ENCODE results near the gene CDH12. TPM values are rescaled to one million over a fixed set of nuclear protein-coding genes. Genes with fewer than 3 reads are reported as not detected.
"Not testable (repeated sequence)": the region's sequence is repeated elsewhere in the genome, so short reads cannot be mapped to it uniquely, and the experiment has no call there.

CDH12 gene
- total and polyA plus RNA-seq, 10 of the 15 experiments (the other 5 are each of a cell fraction or from before 2014, with no cell fraction given) = 0.03 to 0.16 TPM; not detected in 8

DNA sequence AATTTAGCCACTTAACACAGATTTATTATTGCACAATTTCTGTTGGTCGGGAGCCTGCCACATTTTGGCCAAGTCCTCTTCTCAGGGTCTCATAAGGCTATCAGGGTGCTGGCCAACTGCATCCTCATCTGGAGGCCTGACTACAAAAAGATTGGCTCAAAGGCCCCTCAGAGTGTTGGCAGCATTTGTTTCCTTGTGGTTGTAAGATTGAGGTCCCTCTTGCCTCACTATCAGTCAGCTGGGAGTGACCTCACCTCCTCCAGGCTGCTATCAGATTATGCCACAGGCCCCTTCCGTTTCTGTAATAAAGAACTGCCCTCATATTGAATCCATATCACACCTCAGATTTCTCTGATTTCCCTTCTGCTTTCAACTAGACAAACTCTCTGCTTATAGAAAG, 698.4 kb downstream of the CDH12 start:
- intact Hi-C loops (cut with micrococcal nuclease; ENCODE audit: unreplicated experiment); H3K4me2 ChIP-seq (ENCODE audit: control insufficient read depth, insufficient read depth); H2AFZ ChIP-seq (ENCODE audit: control insufficient read depth, low read depth, low read length); POLR2A ChIA-PET; H4K20me1 ChIP-seq (ENCODE audit: control insufficient read depth, insufficient read depth); H3K79me2 ChIP-seq (ENCODE audit: control insufficient read depth, insufficient read depth, low read length); H3K27me3 ChIP-seq (replicated peaks in 1 of 2; ENCODE audit: control insufficient read depth in 2 of 2, insufficient read depth in 2 of 2, low read length in 1 of 2); H3K27ac ChIP-seq (ENCODE audit: control insufficient read depth, insufficient read depth); RAD21 ChIA-PET (ENCODE audit: unreplicated experiment); FAIRE-seq; CTCF ChIA-PET; SMC1A ChIA-PET (ENCODE audit: uncharacterized antibody, unreplicated experiment); H3K36me3 ChIP-seq (ENCODE audit: control insufficient read depth in 2 of 2, insufficient read depth in 2 of 2, low read length in 1 of 2); H3K4me1 ChIP-seq (ENCODE audit: control insufficient read depth, insufficient read depth, low read length); in situ Hi-C loops (cut with MboI); H3K9me3 ChIP-seq (replicated peaks; ENCODE audit: control insufficient read depth, insufficient read depth, low read length); BruUV-seq (replicated peaks); H3K9ac ChIP-seq (ENCODE audit: control insufficient read depth, insufficient read depth, low read length); DNase-seq (ENCODE audit: low read depth, low spot score); ATAC-seq; H3K4me3 ChIP-seq: not testable (repeated sequence)
- 3% methylated on average over 2 of the region's 2 CpGs for WGBS (ENCODE audit: insufficient coverage, insufficient replicate concordance, low lambda C conversion rate, missing lambda C conversion rate)

DNA sequence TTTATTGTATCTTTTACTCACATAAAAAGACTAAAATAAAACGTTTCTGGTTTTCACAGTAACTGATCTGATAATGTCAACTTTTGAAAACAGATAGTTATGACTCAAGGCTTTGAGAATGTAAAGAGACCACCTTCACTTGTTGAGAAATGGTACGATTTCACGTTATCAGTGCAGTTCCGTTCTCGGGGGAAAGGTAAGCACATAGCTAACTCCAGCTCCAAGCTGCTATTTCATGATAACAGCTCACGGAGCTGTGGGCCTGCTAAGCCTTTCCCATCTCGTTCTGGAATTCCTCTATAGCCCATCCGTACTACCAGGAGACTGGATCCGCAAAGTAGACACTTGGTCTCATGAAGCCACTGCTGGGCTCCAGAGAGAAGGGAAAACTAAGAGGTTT, 701.3 kb downstream of the CDH12 start:
- POLR2A ChIA-PET, ATAC-seq: not testable (repeated sequence)

DNA sequence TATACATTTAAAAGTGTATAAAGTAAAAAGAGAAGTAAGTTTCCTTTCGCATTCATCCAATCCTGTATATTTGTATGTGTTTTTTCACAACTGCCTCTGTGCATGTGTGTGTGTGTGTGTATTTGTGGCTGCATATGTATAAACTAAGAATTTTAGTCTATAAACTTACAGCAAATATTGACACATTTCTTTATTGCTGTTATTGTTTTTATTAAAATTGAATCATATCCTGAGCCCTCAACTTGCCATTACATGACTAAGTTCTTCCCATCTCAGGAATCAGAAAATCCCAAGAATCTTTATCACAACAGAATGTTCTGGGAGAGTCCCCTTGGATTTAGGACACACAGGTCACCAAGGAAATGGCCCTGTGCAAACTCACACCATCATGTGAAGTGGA, 712.7 kb downstream of the CDH12 start:
- H4K20me1 ChIP-seq (ENCODE audit: control insufficient read depth, insufficient read depth); CTCF ChIA-PET; POLR2A ChIA-PET; FAIRE-seq; H3K4me3 ChIP-seq; H3K36me3 ChIP-seq (ENCODE audit: control insufficient read depth in 2 of 2, insufficient read depth in 2 of 2, low read length in 1 of 2); H3K27me3 ChIP-seq (replicated peaks in 1 of 2; ENCODE audit: control insufficient read depth in 2 of 2, insufficient read depth in 2 of 2, low read length in 1 of 2); in situ Hi-C loops (cut with MboI); H3K9ac ChIP-seq (ENCODE audit: control insufficient read depth, insufficient read depth, low read length); H2AFZ ChIP-seq (ENCODE audit: control insufficient read depth, low read depth, low read length); BruUV-seq (replicated peaks); ATAC-seq; DNase-seq (ENCODE audit: low read depth, low spot score); H3K4me1 ChIP-seq (ENCODE audit: control insufficient read depth, insufficient read depth, low read length); intact Hi-C loops (cut with micrococcal nuclease; ENCODE audit: unreplicated experiment); H3K27ac ChIP-seq (ENCODE audit: control insufficient read depth, insufficient read depth); SMC1A ChIA-PET (ENCODE audit: uncharacterized antibody, unreplicated experiment); H3K79me2 ChIP-seq (ENCODE audit: control insufficient read depth, insufficient read depth, low read length); RAD21 ChIA-PET (ENCODE audit: unreplicated experiment); H3K9me3 ChIP-seq (replicated peaks; ENCODE audit: control insufficient read depth, insufficient read depth, low read length); H3K4me2 ChIP-seq (ENCODE audit: control insufficient read depth, insufficient read depth): not testable (repeated sequence)
- WGBS (ENCODE audit: insufficient coverage, insufficient replicate concordance, low lambda C conversion rate, missing lambda C conversion rate) = 75% methylated on average over 1 of the region's 1 CpG

More for the DNA sequence above, 701.3 kb downstream of the CDH12 start:
- H3K9me3 ChIP-seq (replicated peaks; ENCODE audit: control insufficient read depth, insufficient read depth, low read length); BruUV-seq (replicated peaks); intact Hi-C loops (cut with micrococcal nuclease; ENCODE audit: unreplicated experiment); in situ Hi-C loops (cut with MboI); H2AFZ ChIP-seq (ENCODE audit: control insufficient read depth, low read depth, low read length); SMC1A ChIA-PET (ENCODE audit: uncharacterized antibody, unreplicated experiment); H3K4me3 ChIP-seq; H3K27me3 ChIP-seq (replicated peaks in 1 of 2; ENCODE audit: control insufficient read depth in 2 of 2, insufficient read depth in 2 of 2, low read length in 1 of 2); FAIRE-seq; H3K4me1 ChIP-seq (ENCODE audit: control insufficient read depth, insufficient read depth, low read length); DNase-seq (ENCODE audit: low read depth, low spot score); H3K36me3 ChIP-seq (ENCODE audit: control insufficient read depth in 2 of 2, insufficient read depth in 2 of 2, low read length in 1 of 2); CTCF ChIA-PET; H3K27ac ChIP-seq (ENCODE audit: control insufficient read depth, insufficient read depth); H3K4me2 ChIP-seq (ENCODE audit: control insufficient read depth, insufficient read depth); H4K20me1 ChIP-seq (ENCODE audit: control insufficient read depth, insufficient read depth); H3K79me2 ChIP-seq (ENCODE audit: control insufficient read depth, insufficient read depth, low read length); RAD21 ChIA-PET (ENCODE audit: unreplicated experiment); H3K9ac ChIP-seq (ENCODE audit: control insufficient read depth, insufficient read depth, low read length): not testable (repeated sequence)
- WGBS (ENCODE audit: insufficient coverage, insufficient replicate concordance, low lambda C conversion rate, missing lambda C conversion rate) = 32% methylated on average over 9 of the region's 9 CpGs

DNA sequence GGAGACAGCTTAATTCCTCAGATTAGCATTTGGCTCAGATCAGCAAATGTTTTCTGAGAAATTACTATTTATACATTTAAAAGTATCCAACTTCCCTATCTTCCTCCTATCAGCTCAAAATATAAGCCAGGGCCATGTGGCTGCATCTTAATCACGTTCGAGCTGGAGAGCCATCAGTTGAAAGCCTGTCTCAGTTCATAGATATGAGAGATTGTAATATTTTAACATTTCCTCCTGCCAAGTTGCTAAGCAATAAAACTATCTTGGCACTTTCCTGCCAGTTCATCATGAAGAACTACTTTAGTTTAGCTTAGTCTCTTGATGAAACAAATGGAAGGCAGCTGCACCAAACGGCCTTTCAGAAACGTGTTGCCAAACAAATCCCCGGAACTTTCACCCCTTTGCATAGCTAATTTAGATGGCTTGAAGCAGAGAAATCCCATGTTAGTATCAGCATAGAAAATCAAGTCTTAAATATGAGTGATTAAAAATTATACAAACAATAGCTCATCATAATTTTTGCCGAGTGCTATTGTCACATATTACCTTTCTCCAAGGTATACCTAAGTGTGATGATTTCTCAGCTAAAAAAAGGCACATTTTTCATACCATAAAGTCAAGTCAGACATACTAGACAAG, 713.4 kb downstream of the CDH12 start:
- FAIRE-seq; BruUV-seq (replicated peaks); SMC1A ChIA-PET (ENCODE audit: uncharacterized antibody, unreplicated experiment): not testable (repeated sequence)

More for the DNA sequence above, 713.4 kb downstream of the CDH12 start:
- H3K4me2 ChIP-seq (ENCODE audit: control insufficient read depth, insufficient read depth); H4K20me1 ChIP-seq (ENCODE audit: control insufficient read depth, insufficient read depth); H3K9ac ChIP-seq (ENCODE audit: control insufficient read depth, insufficient read depth, low read length); H3K27ac ChIP-seq (ENCODE audit: control insufficient read depth, insufficient read depth); POLR2A ChIA-PET; H3K79me2 ChIP-seq (ENCODE audit: control insufficient read depth, insufficient read depth, low read length); H3K27me3 ChIP-seq (replicated peaks in 1 of 2; ENCODE audit: control insufficient read depth in 2 of 2, insufficient read depth in 2 of 2, low read length in 1 of 2); H2AFZ ChIP-seq (ENCODE audit: control insufficient read depth, low read depth, low read length); RAD21 ChIA-PET (ENCODE audit: unreplicated experiment); CTCF ChIA-PET; H3K4me3 ChIP-seq; H3K4me1 ChIP-seq (ENCODE audit: control insufficient read depth, insufficient read depth, low read length); ATAC-seq; in situ Hi-C loops (cut with MboI); H3K9me3 ChIP-seq (replicated peaks; ENCODE audit: control insufficient read depth, insufficient read depth, low read length); intact Hi-C loops (cut with micrococcal nuclease; ENCODE audit: unreplicated experiment); H3K36me3 ChIP-seq (ENCODE audit: control insufficient read depth in 2 of 2, insufficient read depth in 2 of 2, low read length in 1 of 2); DNase-seq (ENCODE audit: low read depth, low spot score): not testable (repeated sequence)
- 15% methylated on average over 6 of the region's 6 CpGs for WGBS (ENCODE audit: insufficient coverage, insufficient replicate concordance, low lambda C conversion rate, missing lambda C conversion rate)

Measured in GM12878 (cell line).